HepG2 (cell line): ENCODE data around the gene NNAT. TPM values are rescaled to one million over a fixed set of nuclear protein-coding genes. Genes with fewer than 3 reads are reported as not detected.

Experiments used
- ATAC-seq: fragments of 200-7000 bp; cut with Tn5 transposase; 3 replicates; pipeline ENCODE4 v1.9.1; 2020; ENCODE audit warnings: mild to moderate bottlenecking, moderate library complexity
- BruUV-seq: library from RNA; stranded (reverse); fragments of 400-500 nt; replicated peaks from 2 replicates; lab custom pipeline; 2021; lab: Mats Ljungman, UMichigan
- CTCF ChIA-PET: fragments of 300-600 bp; formaldehyde crosslinking; extraction: SDS; loops from one replicate; lab custom pipeline; 2021; ENCODE audit warnings: low total read pairs, inconsistent platforms, low intra/inter-chr PET ratio; lab: Yijun Ruan, JAX
- POLR2A ChIA-PET: fragments of 350-600 bp; sonication (Branson Sonifier 250); formaldehyde crosslinking; loops from one replicate; lab custom pipeline; 2020; ENCODE audit warnings: antibody characterized with exemption, inconsistent platforms; lab: Yijun Ruan, JAX
- DNase-seq: peaks from one replicate; pipeline ENCODE4 v3.0.0-alpha.2; 2015; ENCODE audit warnings: low spot score
- FAIRE-seq: peaks from 3 replicates; lab custom pipeline; 2011; peaks lifted over from hg19 to GRCh38; lab: Jason Lieb, UNC
- H2AFZ ChIP-seq: one replicate; pipeline ENCODE4 v1.6.1; 2011; ENCODE audit warnings: low read length, inconsistent platforms
- H3K27ac ChIP-seq: fragments of 300-600 bp; 3 replicates; pipeline ENCODE4 v1.8.0; 2011; ENCODE audit warnings: mixed run types, mild to moderate bottlenecking, mixed read lengths, low read length, inconsistent platforms; ENCODE audit not compliant: insufficient read depth; ENCODE audit errors: extremely low read length
- H3K27me3 ChIP-seq, 2 experiments: fragments of 200-600 bp in 1 of 2; 2 replicates in 1 of 2; 3 replicates in 1 of 2; pipeline versions ENCODE4 v1.6.0 to v1.8.0; 2011; ENCODE audit warnings: low read length in 2 of 2, mild to moderate bottlenecking in 2 of 2, moderate library complexity in 2 of 2, inconsistent platforms in 1 of 2; ENCODE audit not compliant: insufficient read depth in 2 of 2, control insufficient read depth in 1 of 2
- H3K36me3 ChIP-seq, 2 experiments: fragments of 200-600 bp in 1 of 2; replicated peaks in 1 of 2; 2 replicates in 1 of 2; 3 replicates in 1 of 2; pipeline versions ENCODE4 v1.5.1 to v1.8.0; 2011; ENCODE audit warnings: low read length in 2 of 2, inconsistent platforms in 1 of 2; ENCODE audit not compliant: insufficient read depth in 2 of 2, control insufficient read depth in 1 of 2
- H3K4me1 ChIP-seq: 2 replicates; pipeline ENCODE4 v1.5.1; 2012; ENCODE audit warnings: low read length, inconsistent platforms; ENCODE audit not compliant: insufficient read depth
- H3K4me2 ChIP-seq: 2 replicates; pipeline ENCODE4 v1.6.0; 2011; ENCODE audit warnings: low read depth, low read length, inconsistent platforms
- H3K4me3 ChIP-seq, 3 experiments: fragments of 200-600 bp in 1 of 3; sonication (generic), shearing (Covaris generic) in 1 of 3; replicated peaks in 1 of 3; 2 replicates each; pipeline ENCODE4 v1.5.1; 2011 to 2016; ENCODE audit warnings: low read length in 3 of 3, inconsistent platforms in 2 of 3, low read depth in 2 of 3, mild to moderate bottlenecking in 2 of 3, control low read depth in 1 of 3, mixed read lengths in 1 of 3; ENCODE audit not compliant: insufficient read depth in 1 of 3
- H3K79me2 ChIP-seq: one replicate; pipeline ENCODE4 v1.6.1; 2011; ENCODE audit warnings: low read length, inconsistent platforms; ENCODE audit not compliant: insufficient read depth
- H3K9ac ChIP-seq: 2 replicates; pipeline ENCODE4 v1.6.0; 2011; ENCODE audit warnings: mild to moderate bottlenecking, low read depth, low read length, inconsistent platforms; ENCODE audit not compliant: insufficient read depth
- H3K9me3 ChIP-seq: 2 replicates; pipeline ENCODE4 v1.5.1; 2012; ENCODE audit warnings: mild to moderate bottlenecking, low read length
- H4K20me1 ChIP-seq: 2 replicates; pipeline ENCODE4 v1.6.0; 2011; ENCODE audit warnings: inconsistent platforms, mild to moderate bottlenecking, low read length, moderate library complexity; ENCODE audit not compliant: insufficient read depth
- CBX1 ChIP-seq: IDR thresholded peaks from one replicate; pipeline ENCODE4 v1.6.1; 2016; ENCODE audit warnings: antibody characterized with exemption, low read depth
- EP300 ChIP-seq, 3 experiments: sonication (generic) in 1 of 3; formaldehyde crosslinking in 1 of 3; IDR thresholded peaks; 2 replicates each; pipeline versions ENCODE4 v1.5.1 to v1.6.1; 2011 to 2020; ENCODE audit warnings: low read depth in 2 of 3, low read length in 2 of 3, borderline replicate concordance in 1 of 3, improper control_type of control experiment in 1 of 3, mild to moderate bottlenecking in 1 of 3, missing genetic modification reagents in 1 of 3, moderate library complexity in 1 of 3
- HBP1 ChIP-seq: IDR thresholded peaks from 2 replicates; pipeline ENCODE4 v1.6.1; 2016; ENCODE audit warnings: low read depth, control low read depth
- KLF9 ChIP-seq: IDR thresholded peaks from 2 replicates; pipeline ENCODE4 v1.6.1; 2016; ENCODE audit warnings: low read depth
- SNRNP70 ChIP-seq: fragments of 200-400 bp; formaldehyde crosslinking; IDR thresholded peaks from 2 replicates; pipeline ENCODE4 v1.6.1; 2017; ENCODE audit warnings: mild to moderate bottlenecking, low read depth, low read length, moderate library complexity
- ZBTB2 ChIP-seq: sonication (generic); formaldehyde crosslinking; IDR thresholded peaks from 2 replicates; pipeline ENCODE4 v1.8.0; 2022; ENCODE audit warnings: low read depth, missing genetic modification reagents
- ZNF276 ChIP-seq: sonication (generic); formaldehyde crosslinking; IDR thresholded peaks from 2 replicates; pipeline ENCODE4 v1.4.0; 2020; ENCODE audit warnings: mild to moderate bottlenecking, low read depth, missing genetic modification reagents
- ZNF552 ChIP-seq: sonication (generic); formaldehyde crosslinking; IDR thresholded peaks from 2 replicates; pipeline ENCODE4 v1.9.0; 2022; ENCODE audit warnings: missing genetic modification reagents, mild to moderate bottlenecking, borderline replicate concordance
- ZNF558 ChIP-seq: sonication (generic); formaldehyde crosslinking; IDR thresholded peaks from 2 replicates; pipeline ENCODE4 v1.9.0; 2022; ENCODE audit warnings: mild to moderate bottlenecking, missing genetic modification reagents, borderline replicate concordance
- WGBS: methylation state at CpG from one replicate; pipeline ENCODE4 v1.1.6; 2017; ENCODE audit warnings: low lambda C conversion rate; 5-methylcytosine and 5-hydroxymethylcytosine counted together
- in situ Hi-C: cut with HindIII; loops from 2 replicates; pipeline ENCODE4 v1.10.0; 2017; ENCODE audit warnings: low pct_unique_long_range_greater_than_20kb; ENCODE audit not compliant: extremely low pct_ligation_motif_present
- intact Hi-C: fragments of 100-400 bp; cut with micrococcal nuclease; formaldehyde crosslinking; loops from one replicate; pipeline ENCODE4 v1.10.0; 2022; ENCODE audit not compliant: unreplicated experiment
- polyA plus RNA-seq, 8 experiments: library from polyadenylated mRNA; depleted of rRNA in 3 of 8; stranded (reverse) in 7 of 8; unstranded in 1 of 8; fragments of >200 nt; fragmentation: Illumina TruSeq in 4 of 8; extraction: Trizol in 4 of 8; gene quantifications; 2 replicates each; pipeline versions ENCODE4 v1.2.1 to v1.2.3, GENCODE V29; 2011 to 2016; ENCODE audit warnings: low read depth in 4 of 8, missing spikeins in 1 of 8, mixed read lengths in 1 of 8; ENCODE audit not compliant: insufficient read depth in 1 of 8
- total RNA-seq, 5 experiments: library from RNA; depleted of rRNA; stranded (reverse); fragments of >200 nt; fragmentation: Illumina TruSeq; extraction: Trizol; gene quantifications; 2 replicates each; pipeline ENCODE4 v1.2.3, GENCODE V29; 2016; ENCODE audit warnings: low read depth in 1 of 5
- TF ChIP-seq, protein P1 (sequence below): sonication (generic); formaldehyde crosslinking; IDR thresholded peaks from 2 replicates; pipeline ENCODE4 v1.4.0; 2020; ENCODE audit warnings: low read depth, mild to moderate bottlenecking, missing genetic modification reagents
- TF ChIP-seq, protein P2 (sequence below): sonication (generic); formaldehyde crosslinking; IDR thresholded peaks from 2 replicates; pipeline ENCODE4 v1.5.1; 2020; ENCODE audit warnings: mild to moderate bottlenecking, missing genetic modification reagents

Gene NNAT
- total and polyA plus RNA-seq, 2 of the 13 experiments (the other 11 are each of a cell fraction or from before 2014, with no cell fraction given), result not detected

DNA sequence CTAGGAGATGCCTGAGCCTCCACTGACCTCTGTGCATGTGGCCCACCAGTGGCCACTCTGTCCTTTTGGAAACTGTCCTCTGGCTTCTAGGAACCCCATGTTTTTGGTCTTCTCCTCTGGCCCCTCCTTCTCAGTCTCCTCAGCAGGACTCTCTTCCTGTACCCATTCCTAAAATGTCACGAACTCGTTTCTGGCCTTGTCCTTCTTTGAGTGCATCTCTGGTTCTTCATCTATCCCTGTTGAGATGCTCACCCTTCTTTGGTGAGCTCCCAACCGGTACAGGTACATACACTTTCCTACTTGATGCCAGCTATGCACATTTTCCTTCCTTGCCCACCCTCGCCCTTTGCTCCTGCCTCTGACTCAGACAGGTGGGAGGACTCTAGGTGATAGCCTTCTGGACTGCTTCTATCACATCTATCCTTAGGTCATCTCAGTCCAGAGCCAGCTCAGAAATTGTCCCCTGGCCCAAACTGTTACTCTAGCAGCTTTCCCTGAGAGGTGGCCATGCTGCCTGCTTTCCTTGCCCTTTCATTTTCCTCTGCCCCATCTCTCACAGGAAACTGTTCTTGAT, 14.8 kb upstream of the NNAT start (continued):
- TF ChIP-seq, protein P1, sequence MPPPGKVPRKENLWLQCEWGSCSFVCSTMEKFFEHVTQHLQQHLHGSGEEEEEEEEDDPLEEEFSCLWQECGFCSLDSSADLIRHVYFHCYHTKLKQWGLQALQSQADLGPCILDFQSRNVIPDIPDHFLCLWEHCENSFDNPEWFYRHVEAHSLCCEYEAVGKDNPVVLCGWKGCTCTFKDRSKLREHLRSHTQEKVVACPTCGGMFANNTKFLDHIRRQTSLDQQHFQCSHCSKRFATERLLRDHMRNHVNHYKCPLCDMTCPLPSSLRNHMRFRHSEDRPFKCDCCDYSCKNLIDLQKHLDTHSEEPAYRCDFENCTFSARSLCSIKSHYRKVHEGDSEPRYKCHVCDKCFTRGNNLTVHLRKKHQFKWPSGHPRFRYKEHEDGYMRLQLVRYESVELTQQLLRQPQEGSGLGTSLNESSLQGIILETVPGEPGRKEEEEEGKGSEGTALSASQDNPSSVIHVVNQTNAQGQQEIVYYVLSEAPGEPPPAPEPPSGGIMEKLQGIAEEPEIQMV (CRISPR knock-in tag), result 0 out of 2 replicates have a peak, but pooled peaks have one; percentile 10

GRCh38 chr20:37510226-37510625, 10.8 kb upstream of the NNAT start:
- ChIA-PET POLR2A (interaction anchor here (1.5 kb wide), 1 partner anchor 18 kb away, joined by 4 read pairs; the partner anchor contains the start of gene BLCAP), CTCF (no interaction called here)
- in situ Hi-C loops, result no loop called here
- DNase-seq (no peak), ATAC-seq (no peak), FAIRE-seq (no peak)
- H3K79me2 ChIP-seq, result peaks cover under 1% of the 10 kb centered on the region
- intact Hi-C loops, result no loop called here
- peaks cover 7 to 41% of the 10 kb centered on the region in 2 experiments; a peak in 4 of 5 replicates for H3K36me3 ChIP-seq
- H3K4me2 ChIP-seq, result no peak overlapping the region
- BruUV-seq, result TSS peak; percentile 7
- 95% methylated on average over 5 of the region's 5 CpGs for WGBS
- H3K27ac ChIP-seq, result no peak overlapping the region
- H2AFZ ChIP-seq, result no peak overlapping the region
- H3K9ac ChIP-seq, result no peak overlapping the region
- peaks cover 29% of the 10 kb centered on the region for H3K4me1 ChIP-seq
- no peak overlapping the region for H3K4me3 ChIP-seq
- H3K9me3 ChIP-seq, result no peaks in the 10 kb centered on the region
- H4K20me1 ChIP-seq, result no peaks in the 10 kb centered on the region; the same call in 1 of the 2 replicates
- no peaks in the 10 kb centered on the region for H3K27me3 ChIP-seq
- TF ChIP-seq ZNF558 (no peak), CBX1 (no peak), EP300 (IDR thresholded peaks at IDR 0.05; ENCODE audit: low read depth in 2 of 2, low read length in 2 of 2) (no peak), EP300 (CRISPR knock-in tag; IDR thresholded peaks at IDR 0.05; ENCODE audit: borderline replicate concordance) (no peak), ZNF552 (CRISPR knock-in tag) (no peak), SNRNP70 (no peak), KLF9 (no peak), HBP1 (no peak), ZNF276 (CRISPR knock-in tag) (no peak), ZBTB2 (CRISPR knock-in tag) (no peak)
- TF ChIP-seq, protein P2, sequence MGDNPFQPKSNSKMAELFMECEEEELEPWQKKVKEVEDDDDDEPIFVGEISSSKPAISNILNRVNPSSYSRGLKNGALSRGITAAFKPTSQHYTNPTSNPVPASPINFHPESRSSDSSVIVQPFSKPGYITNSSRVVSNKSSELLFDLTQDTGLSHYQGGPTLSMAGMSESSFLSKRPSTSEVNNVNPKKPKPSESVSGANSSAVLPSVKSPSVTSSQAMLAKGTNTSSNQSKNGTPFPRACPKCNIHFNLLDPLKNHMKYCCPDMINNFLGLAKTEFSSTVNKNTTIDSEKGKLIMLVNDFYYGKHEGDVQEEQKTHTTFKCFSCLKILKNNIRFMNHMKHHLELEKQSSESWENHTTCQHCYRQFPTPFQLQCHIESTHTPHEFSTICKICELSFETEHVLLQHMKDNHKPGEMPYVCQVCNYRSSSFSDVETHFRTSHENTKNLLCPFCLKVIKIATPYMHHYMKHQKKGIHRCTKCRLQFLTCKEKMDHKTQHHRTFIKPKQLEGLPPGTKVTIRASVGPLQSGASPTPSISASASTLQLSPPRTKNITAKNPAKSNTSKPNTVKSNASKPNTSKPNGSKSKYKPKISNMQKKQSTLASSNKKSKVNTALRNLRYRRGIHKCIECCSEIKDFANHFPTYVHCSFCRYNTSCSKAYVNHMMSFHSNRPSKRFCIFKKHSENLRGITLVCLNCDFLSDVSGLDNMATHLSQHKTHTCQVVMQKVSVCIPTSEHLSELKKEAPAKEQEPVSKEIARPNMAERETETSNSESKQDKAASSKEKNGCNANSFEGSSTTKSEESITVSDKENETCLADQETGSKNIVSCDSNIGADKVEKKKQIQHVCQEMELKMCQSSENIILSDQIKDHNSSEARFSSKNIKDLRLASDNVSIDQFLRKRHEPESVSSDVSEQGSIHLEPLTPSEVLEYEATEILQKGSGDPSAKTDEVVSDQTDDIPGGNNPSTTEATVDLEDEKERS (CRISPR knock-in tag), result no peak
